SU-DHL-6 (cell line): Measurements from ENCODE around the gene GDI2.

Experiments used
- EZH2phosphoT487 ChIP-seq: fragments of 200-600 bp; sonication (generic), shearing (Covaris generic); conservative IDR thresholded peaks from 2 replicates; pipeline ENCODE4 v1.6.1; 2018; ENCODE audit warnings: mild to moderate bottlenecking, antibody characterized with exemption, low read length, moderate library complexity, mixed read lengths
- TF ChIP-seq, protein P1 (sequence below): fragments of 200-600 bp; sonication (generic); IDR thresholded peaks from one replicate; pipeline ENCODE4 v1.5.1; 2017; ENCODE audit warnings: antibody characterized with exemption, mild to moderate bottlenecking, low read length, moderate library complexity; ENCODE audit not compliant: insufficient read depth, poor library complexity, severe bottlenecking

DNA sequence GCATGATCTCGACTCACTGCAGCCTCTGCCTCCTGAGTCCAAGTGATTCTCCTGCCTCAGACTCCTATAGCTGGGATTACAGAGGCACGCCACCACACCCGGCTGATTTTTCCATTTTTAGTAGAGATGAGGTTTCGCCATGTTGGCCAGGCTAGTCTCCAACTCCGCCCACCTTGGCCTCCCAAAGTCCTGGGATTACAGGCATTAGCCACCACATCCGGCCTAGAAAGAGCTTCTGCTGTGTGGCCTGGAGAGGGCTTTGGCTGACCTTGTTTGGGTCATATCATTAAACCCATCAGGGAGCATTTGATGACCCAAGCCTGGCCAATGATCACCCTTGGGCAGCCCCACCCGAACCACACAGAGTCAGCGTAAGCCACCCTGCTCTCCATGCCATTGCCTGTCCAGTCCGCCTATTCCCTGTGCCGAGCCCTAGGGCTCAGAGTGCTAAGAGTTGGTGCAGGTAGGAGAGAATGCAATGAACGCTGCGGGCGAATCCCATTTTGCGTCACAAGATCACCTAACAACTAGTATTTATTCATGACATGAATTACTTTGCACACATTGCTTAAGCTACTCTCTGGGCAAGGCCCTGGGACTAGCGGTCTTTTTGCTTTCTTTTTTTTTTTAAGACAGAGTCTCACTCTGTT lies 22.3 kb upstream of the GDI2 start:
- TF ChIP-seq, protein P1, sequence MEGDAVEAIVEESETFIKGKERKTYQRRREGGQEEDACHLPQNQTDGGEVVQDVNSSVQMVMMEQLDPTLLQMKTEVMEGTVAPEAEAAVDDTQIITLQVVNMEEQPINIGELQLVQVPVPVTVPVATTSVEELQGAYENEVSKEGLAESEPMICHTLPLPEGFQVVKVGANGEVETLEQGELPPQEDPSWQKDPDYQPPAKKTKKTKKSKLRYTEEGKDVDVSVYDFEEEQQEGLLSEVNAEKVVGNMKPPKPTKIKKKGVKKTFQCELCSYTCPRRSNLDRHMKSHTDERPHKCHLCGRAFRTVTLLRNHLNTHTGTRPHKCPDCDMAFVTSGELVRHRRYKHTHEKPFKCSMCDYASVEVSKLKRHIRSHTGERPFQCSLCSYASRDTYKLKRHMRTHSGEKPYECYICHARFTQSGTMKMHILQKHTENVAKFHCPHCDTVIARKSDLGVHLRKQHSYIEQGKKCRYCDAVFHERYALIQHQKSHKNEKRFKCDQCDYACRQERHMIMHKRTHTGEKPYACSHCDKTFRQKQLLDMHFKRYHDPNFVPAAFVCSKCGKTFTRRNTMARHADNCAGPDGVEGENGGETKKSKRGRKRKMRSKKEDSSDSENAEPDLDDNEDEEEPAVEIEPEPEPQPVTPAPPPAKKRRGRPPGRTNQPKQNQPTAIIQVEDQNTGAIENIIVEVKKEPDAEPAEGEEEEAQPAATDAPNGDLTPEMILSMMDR, result no peak
- no peak for TF ChIP-seq EZH2phosphoT487
